GM18873 (cell line): ENCODE data around the gene ADAP1.

Source experiments
- ATAC-seq: cut with Tn5 transposase; IDR thresholded peaks from one replicate; pipeline ENCODE4 v1.9.1; 2021; ENCODE audit warnings: mild to moderate bottlenecking, moderate library complexity, moderate number of reproducible peaks; ENCODE audit not compliant: unreplicated experiment, low FRiP score

ADAP1 gene

DNA sequence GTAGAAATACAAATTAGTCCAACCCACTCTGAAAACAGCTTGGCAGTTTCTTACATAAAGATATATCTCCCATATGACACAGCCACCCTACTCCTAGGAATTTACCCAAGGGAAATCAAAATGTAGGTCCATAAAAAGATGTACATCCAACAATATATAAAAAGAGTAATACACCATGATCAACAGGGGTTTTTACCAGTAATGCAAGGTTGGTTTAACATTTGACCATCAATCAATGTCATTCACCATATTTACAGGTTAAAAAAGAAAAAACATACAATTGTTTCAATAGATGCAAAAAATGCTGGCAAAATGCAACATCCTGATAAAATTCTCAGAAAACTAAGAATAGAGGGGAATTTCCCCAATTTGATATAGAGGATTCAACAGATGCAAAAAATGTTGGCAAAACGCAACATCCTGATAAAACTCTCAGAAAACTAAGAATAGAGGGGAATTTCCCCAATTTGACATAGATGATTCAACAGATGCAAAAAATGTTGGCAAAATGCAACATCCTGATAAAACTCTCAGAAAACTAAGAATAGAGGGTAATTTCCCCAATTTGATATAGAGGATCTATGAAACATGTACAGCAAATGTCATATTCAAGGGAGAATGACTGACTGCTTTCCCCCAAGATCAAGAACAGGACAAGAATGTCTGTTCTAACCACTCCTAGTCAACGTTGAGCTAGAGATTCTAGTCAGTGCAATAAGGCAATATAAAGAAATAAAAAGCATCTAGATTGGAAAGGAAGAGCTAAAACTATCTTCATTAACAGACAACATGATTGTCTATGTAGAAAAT lies 13.7 kb downstream of the ADAP1 start:
- ATAC-seq = no peak

- ATAC-seq = no peak
Observed at GRCh38 chr7:939843-940242, 14.6 kb downstream of the ADAP1 start.

DNA sequence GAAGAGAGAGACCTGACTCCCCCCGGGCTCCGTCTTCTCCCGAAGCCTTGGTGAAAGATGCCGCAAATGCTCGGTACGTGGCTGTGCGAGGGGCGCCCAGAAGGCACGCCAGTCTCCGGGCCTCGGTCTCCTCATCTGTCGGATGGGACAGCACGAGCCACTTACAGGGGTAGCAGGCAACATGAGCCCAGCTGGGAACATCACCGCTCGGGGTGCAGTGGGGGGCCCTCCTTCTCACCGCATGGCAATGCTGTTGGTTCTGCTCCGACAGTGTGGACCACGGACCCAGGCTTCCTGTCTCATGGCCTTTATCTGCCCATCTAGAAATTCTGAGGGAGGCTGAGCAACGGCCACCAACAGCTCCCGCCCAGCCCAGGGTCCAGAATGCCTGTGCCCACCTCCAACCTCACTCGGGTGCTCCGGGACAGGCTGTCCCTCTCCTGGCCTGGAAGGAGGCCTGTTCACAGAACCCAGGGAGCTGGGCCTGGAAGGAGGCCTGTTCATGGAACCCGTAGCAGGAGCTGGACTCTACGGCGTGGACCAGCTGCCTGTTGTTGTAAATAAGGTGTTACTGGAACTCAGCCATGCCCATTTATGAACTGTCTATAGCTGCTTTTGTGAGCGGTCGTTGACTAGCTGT lies 15.8 kb downstream of the ADAP1 start:
- no peak for ATAC-seq

GRCh38 chr7:937856-938484 lies 16.5 kb downstream of the ADAP1 start:
- no peak for ATAC-seq

- peak; percentile 76 for ATAC-seq
Observed at GRCh38 chr7:936386-937054, 18.0 kb downstream of the ADAP1 start.

DNA sequence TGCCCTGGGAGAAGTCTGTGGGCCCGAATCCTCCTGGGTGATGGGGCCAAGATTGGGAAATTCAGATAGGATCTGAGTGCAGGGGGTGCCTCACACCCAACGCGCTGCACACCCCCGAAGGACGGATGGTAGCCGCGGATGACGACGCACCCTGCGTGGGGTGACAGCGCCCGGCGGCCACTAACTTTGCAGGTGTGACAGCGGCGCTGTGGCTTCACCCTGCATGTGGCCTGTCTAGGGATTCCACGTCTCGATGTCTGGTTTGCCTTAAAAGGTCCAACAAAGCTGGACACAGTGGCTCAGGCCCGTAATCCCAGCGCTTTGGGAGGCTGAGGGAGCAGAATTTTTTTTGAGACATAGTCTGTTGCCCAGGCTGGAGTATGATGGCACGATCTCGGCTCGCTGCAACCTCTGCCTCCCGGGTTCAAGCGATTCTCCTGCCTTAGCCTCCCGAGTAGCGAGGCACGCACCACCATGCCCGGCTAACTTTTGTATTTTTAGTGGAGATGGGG lies 18.6 kb downstream of the ADAP1 start:
- ATAC-seq = no peak

DNA sequence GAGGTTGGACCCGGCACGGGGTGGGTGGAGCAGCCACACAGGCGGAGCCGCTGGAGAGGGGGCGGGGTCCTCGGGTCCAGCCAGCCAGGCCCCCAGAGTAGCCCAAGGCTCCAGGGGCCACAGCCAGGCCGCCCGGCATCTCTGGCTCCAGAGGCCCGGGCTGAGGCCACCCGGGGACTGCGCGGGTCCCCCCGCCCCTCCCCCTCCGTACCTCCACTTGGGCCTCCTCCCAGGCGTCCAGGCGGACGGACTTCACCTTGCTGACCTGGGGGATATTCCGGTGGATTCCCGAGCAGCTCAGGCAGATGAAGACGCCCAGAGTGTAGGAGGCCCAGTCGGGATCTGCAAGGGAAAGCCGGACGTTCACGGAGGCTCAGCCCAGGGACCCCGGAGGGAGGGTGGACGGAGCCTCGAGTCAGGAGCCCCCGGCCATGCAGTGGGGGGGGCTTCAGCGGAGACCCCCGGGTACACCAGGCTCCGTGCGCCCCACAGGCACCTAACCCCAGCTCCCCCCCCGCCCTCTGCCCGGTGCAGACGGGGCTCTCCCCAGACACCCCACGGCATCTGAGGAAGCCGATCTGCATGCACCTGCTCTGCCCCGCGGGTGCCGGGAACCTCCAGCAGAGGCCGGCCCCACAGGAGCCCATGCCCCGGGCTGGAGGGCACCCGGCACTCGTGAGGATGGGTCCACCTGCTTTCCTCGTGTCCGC lies 19.2 kb downstream of the ADAP1 start:
- no peak for ATAC-seq

DNA sequence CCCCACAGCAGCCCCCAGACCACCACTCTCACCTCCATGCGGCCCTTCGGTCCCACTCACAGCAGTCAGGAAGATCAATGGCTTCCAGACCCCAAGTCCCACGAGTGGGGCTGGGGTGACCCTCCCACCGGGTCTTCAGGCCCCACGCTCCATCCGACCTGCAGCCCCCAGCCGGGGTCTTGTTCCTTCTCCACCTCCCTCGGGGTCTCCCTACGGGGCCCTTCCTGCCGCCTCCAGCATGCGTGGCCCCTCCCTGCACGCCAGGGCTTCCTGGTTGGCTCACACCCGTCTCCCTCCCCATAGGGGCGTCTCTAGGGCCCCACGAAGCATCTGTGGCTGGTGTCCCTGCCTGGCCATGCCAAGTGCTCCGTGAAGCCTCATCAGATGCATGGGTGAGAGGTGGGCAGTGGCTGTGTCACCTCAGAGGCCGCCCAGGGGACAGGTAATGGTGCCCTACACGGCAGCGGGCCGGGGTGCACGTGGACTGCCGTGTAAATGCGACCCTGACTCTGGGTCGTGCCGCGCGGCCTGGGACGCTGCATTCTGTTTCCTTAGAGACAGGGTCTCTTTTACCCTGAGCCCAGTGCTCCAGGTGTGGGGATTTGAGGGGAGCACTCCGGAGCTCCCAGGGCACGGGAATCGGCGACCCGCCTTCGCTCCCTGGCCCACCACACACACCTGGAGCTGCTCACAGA lies 19.9 kb downstream of the ADAP1 start:
- ATAC-seq = no peak

DNA sequence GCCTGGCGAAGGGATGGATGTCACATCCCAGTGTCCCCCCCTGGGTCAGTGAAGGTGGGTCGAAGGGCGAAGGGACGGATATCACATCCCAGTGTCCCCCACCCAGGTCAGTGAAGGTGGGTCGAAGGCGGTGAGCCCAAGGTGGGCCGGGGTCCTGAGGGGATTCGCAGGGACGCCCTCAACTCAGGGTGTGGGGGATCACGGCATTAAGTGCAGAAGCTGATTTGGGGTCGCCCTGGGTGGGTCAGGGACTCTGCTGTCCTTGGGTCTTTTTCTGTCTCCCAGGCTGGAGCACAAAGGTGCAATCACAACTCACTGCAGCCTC lies 21.9 kb downstream of the ADAP1 start:
- ATAC-seq = no peak

DNA sequence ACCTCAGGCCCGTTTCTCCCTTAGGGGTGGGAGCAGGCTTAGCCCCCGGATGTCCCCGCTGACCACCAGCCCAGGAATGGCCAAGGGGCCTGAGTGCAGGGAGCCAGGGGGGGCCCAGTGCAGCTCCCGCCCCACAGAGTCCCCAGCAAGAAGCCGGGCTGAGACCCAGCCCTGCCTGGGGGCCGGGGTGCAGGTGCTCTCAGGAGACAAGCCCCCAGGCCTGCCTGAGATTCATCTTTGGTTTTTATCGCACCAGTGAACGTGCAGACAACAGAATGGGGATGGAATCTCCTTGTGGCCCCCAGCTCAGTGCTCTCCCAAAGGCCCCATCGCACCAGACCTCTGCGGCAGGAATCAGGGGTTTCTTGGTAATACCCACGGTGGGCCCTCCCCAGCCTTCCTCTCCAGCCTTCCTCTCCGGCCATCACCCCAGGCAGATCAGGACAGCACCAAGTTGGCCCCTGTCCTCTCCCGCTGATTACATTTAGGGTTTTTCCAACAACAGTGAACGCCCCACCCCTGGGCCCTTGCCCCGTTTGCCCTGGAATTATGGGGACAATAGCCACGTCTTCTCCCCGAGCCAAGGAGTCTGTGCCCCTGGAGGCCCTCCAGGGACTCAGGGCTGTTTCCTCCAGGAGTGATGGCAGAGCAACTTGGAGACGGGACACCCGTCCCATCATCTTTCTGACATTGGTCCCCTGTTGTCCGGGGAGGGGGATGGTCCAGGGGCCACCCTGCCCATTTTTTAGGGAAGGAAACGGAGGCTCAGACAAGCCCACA lies 22.4 kb downstream of the ADAP1 start:
- no peak for ATAC-seq

GRCh38 chr7:930975-931758 lies 23.3 kb downstream of the ADAP1 start:
- ATAC-seq = no peak

- no peak for ATAC-seq
Observed at GRCh38 chr7:929311-929711, 25.2 kb downstream of the ADAP1 start.

- ATAC-seq = no peak
Observed at GRCh38 chr7:927031-927671, 27.3 kb downstream of the ADAP1 start.

GRCh38 chr7:926061-927030 lies 28.1 kb downstream of the ADAP1 start:
- ATAC-seq = no peak

GRCh38 chr7:925601-926000 lies 28.9 kb downstream of the ADAP1 start:
- ATAC-seq = no peak

GRCh38 chr7:924541-925231 lies 29.8 kb downstream of the ADAP1 start:
- peak; percentile 54 for ATAC-seq
